ENCODE measurements around the gene LASP1NB.

GRCh38 chr17:38940404-38940803, 15.0 kb downstream of the LASP1NB start:
- TF ChIP-seq, protein P1, sequence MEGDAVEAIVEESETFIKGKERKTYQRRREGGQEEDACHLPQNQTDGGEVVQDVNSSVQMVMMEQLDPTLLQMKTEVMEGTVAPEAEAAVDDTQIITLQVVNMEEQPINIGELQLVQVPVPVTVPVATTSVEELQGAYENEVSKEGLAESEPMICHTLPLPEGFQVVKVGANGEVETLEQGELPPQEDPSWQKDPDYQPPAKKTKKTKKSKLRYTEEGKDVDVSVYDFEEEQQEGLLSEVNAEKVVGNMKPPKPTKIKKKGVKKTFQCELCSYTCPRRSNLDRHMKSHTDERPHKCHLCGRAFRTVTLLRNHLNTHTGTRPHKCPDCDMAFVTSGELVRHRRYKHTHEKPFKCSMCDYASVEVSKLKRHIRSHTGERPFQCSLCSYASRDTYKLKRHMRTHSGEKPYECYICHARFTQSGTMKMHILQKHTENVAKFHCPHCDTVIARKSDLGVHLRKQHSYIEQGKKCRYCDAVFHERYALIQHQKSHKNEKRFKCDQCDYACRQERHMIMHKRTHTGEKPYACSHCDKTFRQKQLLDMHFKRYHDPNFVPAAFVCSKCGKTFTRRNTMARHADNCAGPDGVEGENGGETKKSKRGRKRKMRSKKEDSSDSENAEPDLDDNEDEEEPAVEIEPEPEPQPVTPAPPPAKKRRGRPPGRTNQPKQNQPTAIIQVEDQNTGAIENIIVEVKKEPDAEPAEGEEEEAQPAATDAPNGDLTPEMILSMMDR (conservative IDR thresholded peaks at IDR 0.05) = no peak
- TF ChIP-seq EZH2 (IDR thresholded peaks at IDR 0.05; ENCODE audit: low read depth) = no peak

All from PC-9 (cell line).